GM18502 (cell line): Measurements from ENCODE around the gene FCRLA.

Experiments used
- ATAC-seq: cut with Tn5 transposase; IDR thresholded peaks from one replicate; pipeline ENCODE4 v1.9.1; 2021; ENCODE audit warnings: mild to moderate bottlenecking; ENCODE audit not compliant: unreplicated experiment, poor library complexity

The FCRLA gene

DNA sequence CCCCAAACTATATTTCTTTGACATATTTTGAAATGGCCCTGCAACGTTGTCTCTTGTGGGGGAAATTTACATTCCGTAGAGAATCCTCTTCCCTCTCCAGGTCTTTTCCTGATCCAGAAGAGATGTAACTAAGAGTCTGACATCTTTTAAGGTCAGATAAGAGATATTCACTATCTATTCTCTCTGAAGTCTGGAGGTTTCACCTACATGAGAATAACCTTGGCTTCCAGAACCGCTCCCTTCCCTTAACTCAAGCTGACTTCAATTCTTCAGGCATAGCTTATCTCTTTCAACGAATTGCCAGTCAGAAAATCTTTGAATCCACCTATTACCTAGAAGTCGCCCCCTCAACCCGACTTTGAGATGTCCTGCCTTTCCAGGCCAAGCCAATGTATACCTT, 24.2 kb downstream of the FCRLA start:
- no peak for ATAC-seq

DNA sequence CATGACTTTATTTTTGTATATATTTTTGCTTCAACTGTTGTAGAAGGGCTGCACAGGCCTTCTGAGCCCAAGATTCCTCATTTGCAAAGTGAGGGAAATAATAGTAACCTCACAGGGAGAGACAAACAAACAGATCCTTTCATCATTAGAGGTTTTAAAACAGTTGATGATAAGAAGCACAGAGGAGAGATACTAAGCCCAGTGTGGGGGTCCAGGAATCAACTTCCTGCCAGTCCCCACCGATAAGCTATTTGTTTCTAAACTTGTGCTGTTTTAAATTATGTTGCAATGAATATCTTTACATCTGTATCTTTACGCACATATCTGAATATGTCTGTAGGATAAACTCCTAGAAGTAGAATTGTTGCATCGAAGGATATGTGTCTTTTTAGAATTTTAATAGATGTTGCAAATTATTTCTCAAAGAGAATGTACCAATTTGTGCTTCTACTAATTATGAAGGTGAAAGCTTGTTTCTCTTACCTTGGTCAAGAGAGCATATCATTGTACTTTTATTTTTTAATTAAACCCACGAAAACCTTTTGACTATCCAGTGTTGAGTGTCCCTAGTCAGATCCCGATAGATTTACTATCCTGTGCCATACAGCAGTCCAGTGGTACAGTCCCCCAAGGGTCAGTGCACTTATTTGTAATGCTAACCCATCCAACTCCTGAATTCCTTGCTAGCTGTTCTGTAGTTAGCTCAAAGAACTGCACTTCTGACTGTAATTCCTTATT, 25.1 kb downstream of the FCRLA start:
- ATAC-seq, result no peak

DNA sequence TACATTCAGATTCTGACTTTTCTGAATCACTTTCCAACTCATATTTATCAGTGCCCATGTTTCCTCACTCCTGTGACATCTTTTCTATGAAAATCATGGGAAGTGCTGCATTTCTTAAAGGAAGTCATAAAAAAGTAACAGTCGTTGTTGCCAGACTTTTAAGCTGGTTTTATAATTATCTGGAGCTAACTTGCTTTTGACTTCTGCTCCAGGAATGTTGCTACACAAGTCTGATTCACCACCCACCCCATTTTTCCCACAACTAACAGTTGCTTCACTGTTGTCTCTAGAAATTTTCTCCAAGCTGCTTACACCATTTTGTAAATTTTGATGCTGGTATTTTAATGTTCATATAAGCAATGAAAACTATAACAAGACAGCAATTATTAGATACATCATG, 26.5 kb downstream of the FCRLA start:
- no peak for ATAC-seq

DNA sequence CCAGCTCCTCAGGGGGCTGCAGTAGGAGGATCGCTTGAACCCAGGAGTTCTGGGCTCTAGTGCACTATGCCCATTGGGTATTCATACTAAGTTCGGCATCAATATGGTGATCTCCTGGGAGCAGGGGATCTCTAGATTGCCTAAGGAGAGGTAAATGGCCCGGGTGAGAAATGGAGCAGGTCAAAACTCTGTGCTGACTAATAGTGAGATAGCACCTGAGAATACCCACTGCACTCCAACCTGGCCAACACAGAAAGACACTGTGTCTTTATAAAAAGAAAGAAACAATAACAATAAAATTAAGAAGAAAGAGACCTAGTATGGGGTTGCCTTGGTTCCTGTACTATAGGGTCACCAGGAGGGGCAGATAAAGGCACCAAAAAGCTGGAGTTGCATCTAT, 28.8 kb downstream of the FCRLA start:
- no peak for ATAC-seq

DNA sequence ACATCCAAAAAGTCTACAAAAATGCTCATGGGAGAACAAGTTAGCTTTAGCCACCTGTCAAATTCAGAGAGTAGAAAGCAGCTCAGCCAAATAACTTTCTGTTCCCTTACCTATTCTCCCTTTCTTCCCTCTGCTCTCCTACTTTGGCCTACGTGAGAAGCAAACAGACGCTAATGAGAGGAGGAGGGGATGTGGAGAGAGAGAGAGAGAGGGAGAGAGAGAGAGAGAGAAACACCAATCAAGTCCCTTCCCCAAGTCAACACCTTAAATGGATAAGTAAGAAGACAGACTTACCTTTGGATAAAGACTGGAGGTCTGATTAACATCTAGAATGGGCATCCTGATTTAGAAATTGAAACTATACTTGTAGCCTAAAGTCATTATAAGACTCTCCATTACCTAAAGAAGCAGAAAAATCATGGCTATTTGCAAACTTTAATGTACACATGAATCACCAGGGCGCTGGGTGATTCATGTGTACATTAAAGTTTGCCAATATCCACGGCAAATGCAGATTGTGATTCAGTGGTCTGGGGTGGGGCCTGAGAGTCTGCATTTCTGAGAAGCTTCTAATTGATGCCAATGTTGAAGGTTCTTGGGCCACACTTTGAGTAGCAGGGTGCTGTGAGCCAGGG, 29.4 kb downstream of the FCRLA start:
- no peak for ATAC-seq

- no peak for ATAC-seq
These were observed 30.6 kb downstream of the FCRLA start for GRCh38 chr1:161737625-161738024.

DNA sequence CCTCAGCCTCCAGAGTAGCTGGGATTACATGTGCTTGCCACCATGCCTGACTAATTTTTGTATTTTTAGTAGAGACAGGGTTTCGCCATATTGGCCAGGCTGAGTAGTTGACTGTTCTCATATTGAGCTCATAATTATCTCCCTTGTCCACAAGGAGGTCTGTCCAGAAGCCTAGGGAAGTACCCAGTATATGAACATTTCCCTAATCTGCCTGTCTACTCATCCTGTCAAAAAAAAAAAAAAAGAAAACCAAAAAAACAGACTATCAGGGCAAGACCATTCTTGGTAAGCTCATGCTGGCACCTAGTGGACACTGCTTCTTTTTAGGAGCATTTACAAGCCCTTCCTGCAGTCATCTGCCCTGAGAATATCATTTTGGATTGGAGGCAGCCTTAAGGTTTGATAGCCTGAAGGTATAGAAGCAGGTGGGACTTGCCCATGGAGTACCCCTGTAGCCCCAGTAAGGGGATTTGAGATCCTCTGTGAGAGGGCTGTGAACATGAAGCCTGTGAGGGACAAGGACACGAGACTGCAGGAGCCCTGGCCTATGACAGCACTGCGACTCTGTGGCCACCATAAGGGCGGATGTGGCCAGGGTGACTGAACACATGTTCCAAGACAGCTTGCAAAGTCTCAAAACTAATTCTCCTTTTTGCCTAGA, 31.7 kb downstream of the FCRLA start:
- peak; percentile 66 for ATAC-seq

GRCh38 chr1:161739865-161740566, 33.0 kb downstream of the FCRLA start:
- ATAC-seq, result no peak

DNA sequence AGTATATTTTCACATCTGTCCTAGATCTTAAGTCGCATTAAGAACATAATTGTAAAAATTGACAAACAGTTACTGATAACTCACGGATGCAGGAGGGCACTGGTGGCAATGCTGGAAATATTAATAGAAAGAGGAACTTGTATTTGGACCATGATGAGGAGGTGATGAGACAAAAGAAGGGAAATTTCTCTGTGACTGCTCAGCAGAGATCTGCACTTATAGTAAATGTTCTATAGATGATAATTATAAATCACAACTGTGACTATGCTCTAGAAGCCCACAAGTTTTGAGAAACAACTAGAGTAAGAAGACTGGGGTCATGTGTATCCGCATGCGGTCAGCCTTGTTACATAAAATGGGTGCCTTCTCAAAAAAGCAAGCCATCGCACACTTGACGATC, 33.9 kb downstream of the FCRLA start:
- ATAC-seq, result no peak

- no peak for ATAC-seq
These were observed 36.2 kb downstream of the FCRLA start for GRCh38 chr1:161743231-161743630.

- ATAC-seq, result no peak
These were observed 40.8 kb downstream of the FCRLA start for GRCh38 chr1:161747801-161748200.

DNA sequence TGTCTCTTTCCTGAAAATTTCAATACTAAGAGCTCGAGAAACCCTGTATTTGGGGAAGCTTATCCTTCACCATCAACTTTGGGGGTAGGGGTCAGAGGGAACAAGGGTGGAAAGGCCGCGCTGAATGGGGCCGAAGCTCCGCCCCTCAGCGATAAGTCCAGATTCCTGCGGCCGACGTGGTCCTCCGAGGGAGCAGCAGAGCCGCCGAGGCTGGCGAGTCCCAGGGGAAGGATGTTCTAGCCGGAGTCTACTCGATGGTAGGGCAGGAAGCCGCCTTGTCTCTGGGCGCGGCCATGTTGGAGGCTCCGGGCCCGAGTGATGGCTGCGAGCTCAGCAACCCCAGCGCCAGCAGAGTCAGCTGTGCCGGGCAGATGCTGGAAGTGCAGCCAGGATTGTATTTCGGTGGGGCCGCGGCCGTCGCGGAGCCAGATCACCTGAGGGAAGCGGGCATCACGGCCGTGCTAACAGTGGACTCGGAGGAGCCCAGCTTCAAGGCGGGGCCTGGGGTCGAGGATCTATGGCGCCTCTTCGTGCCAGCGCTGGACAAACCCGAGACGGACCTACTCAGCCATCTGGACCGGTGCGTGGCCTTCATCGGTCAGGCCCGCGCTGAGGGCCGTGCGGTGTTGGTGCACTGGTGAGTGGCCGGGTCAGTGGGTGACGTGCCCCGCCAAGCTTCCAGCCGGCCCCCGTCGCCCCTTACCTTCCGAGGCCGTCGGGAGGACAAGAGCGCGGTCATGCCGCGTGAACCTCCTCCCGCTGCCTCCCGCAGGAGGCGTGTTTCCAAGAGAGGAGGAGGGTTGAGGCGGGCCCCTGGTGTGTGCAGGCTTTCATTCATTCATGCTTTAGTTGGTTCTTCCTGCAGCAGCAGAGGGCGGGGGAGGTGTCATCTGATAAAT, 42.7 kb downstream of the FCRLA start, which contains the start of gene DUSP12:
Gene DUSP12 (plus strand): TSS at position 278 of the 899 bp plus-strand sequence. CDS start 16 bp downstream, at position 294.
- ATAC-seq, result peak; percentile 94

GRCh38 chr1:161763522-161764098, 56.6 kb downstream of the FCRLA start:
- no peak for ATAC-seq
